Fibroblast of lung (primary cell): ENCODE results near the gene SIT1.

Experiments
- CTCF ChIP-seq, 2 donors: IDR thresholded peaks in 1 of 2; conservative IDR thresholded peaks in 1 of 2; 1 replicate in 1 of 2; 2 replicates in 1 of 2; pipeline ENCODE4 v1.5.1; 2011 to 2012; ENCODE audit warnings: low read length in 2 of 2, control low read depth in 1 of 2, inconsistent platforms in 1 of 2, low read depth in 1 of 2, mild to moderate bottlenecking in 1 of 2
- EZH2 ChIP-seq: IDR thresholded peaks from 2 replicates; pipeline ENCODE4 v1.5.1; 2012; ENCODE audit warnings: low read length, control low read depth, mild to moderate bottlenecking; ENCODE audit errors: missing control alignments

GRCh38 chr9:35691334-35691650 is 40.6 kb upstream of the SIT1 start:
- no peak for TF ChIP-seq CTCF (conservative IDR thresholded peaks at IDR 0.05 in 1 of 2, IDR thresholded peaks at IDR 0.05 in 1 of 2; ENCODE audit: low read depth in 1 of 2, low read length in 2 of 2)
- TF ChIP-seq EZH2, result no peak
